Dendritic cell treated with granulocyte-macrophage colony-stimulating factor and Interleukin-4, amounts not matched to agents 40 ng/mL and 50 ng/mL, for 4 days (primary cell): ENCODE data around the gene NELFCD.

Experiments
- H3K27ac Mint-ChIP-seq: one replicate; pipeline ENCODE4 v1.8.0; 2022; ENCODE audit warnings: mild to moderate bottlenecking, mixed read lengths
- H3K27me3 Mint-ChIP-seq: one replicate; pipeline ENCODE4 v1.8.0; 2022; ENCODE audit warnings: mild to moderate bottlenecking, mixed read lengths
- H3K36me3 Mint-ChIP-seq: one replicate; pipeline ENCODE4 v1.8.0; 2022; ENCODE audit warnings: low read depth, mixed read lengths
- H3K4me1 Mint-ChIP-seq: one replicate; pipeline ENCODE4 v1.8.0; 2022; ENCODE audit warnings: low read depth, mixed read lengths
- H3K4me3 Mint-ChIP-seq: one replicate; pipeline ENCODE4 v1.8.0; 2022; ENCODE audit warnings: mild to moderate bottlenecking, moderate library complexity, mixed read lengths
- H3K9me3 Mint-ChIP-seq: one replicate; pipeline ENCODE4 v1.8.0; 2022; ENCODE audit warnings: mixed read lengths
- intact Hi-C: fragments of 100-400 bp; cut with micrococcal nuclease; formaldehyde crosslinking; loops from one replicate; pipeline ENCODE4 v1.15.0; 2022

NELFCD gene

DNA sequence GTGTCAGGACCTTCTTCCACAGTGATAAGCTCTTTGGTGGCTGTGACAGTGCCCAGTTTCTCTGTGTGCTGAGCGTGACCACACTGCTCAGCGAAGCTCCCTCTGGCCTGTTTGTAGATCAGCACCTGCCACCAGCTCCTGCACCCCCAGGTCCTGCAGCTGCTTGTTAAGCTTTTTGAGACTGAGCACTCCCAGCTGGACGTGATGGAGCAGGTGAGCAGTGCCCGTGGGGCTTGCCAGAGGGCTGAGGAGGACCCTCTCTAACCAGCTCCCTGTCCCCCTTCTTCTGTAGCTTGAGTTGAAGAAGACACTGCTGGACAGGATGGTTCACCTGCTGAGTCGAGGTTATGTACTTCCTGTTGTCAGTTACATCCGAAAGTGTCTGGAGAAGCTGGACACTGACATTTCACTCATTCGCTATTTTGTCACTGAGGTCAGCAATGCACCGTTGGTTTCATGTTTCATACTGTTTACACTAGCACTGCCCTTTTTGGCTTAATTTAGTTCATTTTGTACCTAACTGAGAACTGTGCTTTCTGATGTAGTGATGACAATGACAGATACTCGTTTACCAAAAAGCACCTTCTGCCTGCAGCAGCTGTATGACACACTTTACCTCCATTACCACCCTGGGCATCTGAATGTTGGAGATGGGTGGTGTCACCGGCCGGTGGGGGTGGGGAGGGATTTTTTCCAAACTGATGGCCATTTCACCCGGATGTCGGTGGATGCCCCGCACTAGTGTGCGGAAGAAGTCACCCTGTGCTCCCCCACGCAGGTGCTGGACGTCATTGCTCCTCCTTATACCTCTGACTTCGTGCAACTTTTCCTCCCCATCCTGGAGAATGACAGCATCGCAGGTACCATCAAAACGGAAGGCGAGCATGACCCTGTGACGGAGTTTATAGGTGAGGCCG lies 12.5 kb downstream of the NELFCD start:
- intact Hi-C loops, result loop anchor here (5.0 kb wide), 1 partner anchor 96 kb away; no protein-coding TSS in a partner anchor
- peaks cover 98% of the 10 kb centered on the region for H3K36me3 Mint-ChIP-seq
- H3K4me3 Mint-ChIP-seq, result no peak overlapping the region
- no peaks in the 10 kb centered on the region for H3K27me3 Mint-ChIP-seq
- peak overlapping the region; percentile 41 for H3K27ac Mint-ChIP-seq
- H3K9me3 Mint-ChIP-seq, result no peaks in the 10 kb centered on the region
- peaks cover 31% of the 10 kb centered on the region for H3K4me1 Mint-ChIP-seq

DNA sequence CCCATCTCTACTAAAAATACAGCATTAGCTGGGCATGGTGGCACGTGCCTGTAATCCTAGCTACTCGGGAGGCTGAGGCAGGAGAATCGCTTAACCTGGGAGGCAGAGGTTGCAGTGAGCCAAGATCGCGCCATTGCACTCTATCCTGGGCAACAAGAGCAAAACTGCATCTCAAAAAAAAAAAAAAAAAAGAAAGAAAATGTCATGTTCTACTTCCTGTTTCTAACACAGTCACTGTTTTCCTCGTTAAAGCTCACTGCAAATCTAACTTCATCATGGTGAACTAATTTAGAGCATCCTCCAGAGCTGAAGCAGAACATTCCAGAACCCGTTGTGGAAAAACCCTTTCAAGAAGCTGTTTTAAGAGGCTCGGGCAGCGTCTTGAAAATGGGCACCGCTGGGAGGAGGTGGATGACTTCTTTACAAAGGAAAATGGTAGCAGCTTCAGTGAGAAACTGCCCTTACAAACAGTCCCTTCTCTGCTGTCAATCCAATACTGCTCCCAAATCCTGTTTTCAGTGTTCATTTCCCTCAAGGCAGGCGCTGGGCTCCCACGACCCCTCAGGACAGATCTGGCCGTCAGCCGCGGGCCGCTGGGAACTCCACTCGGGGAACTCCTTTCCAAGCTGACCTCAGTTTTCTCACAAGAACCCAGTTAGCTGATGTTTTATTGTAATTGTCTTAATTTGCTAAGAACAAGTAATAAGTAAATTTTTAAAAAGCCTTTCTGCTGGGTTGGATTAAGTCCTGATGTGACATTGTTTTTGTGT lies 13.5 kb downstream of the NELFCD start:
- intact Hi-C loops, result loop anchor here (5.0 kb wide), 1 partner anchor 97 kb away; no protein-coding TSS in a partner anchor
- no peaks in the 10 kb centered on the region for H3K9me3 Mint-ChIP-seq

DNA sequence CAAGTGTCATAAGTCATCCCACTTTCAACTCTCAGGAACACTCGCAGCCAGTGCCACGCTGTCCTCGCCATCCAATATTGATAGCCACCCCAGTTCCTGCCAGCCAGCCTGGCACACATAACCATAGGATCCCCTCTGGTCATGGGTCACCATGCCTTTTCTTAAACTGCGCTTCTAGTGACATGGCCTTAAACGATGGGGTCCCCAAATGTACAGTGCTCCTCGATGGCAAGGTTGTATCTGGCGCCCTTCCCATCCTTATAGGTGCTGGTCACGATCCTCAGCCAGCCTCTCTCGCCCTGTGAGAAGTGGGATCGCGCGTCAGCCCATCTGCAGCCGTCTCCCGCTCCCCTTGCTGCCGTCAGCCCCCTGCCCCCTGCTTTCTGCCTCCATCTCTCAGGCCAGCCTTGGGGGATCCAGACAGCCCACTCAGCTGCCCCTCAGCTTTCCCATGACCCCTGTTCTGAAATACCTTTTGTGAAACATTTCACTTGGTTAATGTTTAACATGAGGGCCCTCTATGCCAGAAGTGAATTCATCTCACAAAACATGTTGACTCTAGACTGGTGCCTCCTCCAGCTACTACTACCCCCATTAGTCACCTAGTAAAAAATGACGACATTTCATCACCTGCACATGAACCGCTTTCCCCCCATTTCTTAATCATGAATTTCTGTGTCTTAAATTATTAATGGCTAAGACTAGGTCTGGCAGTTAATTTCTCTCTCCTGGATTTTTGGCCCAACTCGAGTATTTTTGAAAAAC lies 14.6 kb downstream of the NELFCD start:
- Mint-ChIP-seq H3K36me3 (peaks cover 98% of the 10 kb centered on the region), H3K9me3 (no peaks in the 10 kb centered on the region), H3K27me3 (no peaks in the 10 kb centered on the region), H3K27ac (peak overlapping the region; percentile 61), H3K4me3 (no peak overlapping the region), H3K4me1 (peaks cover 47% of the 10 kb centered on the region)
- intact Hi-C loops, result no loop called here

More for the DNA sequence above, 13.5 kb downstream of the NELFCD start:
- Mint-ChIP-seq H3K4me1 (peaks cover 41% of the 10 kb centered on the region), H3K27ac (peak overlapping the region; percentile 61), H3K27me3 (no peaks in the 10 kb centered on the region), H3K4me3 (no peak overlapping the region), H3K36me3 (peaks cover 98% of the 10 kb centered on the region)

DNA sequence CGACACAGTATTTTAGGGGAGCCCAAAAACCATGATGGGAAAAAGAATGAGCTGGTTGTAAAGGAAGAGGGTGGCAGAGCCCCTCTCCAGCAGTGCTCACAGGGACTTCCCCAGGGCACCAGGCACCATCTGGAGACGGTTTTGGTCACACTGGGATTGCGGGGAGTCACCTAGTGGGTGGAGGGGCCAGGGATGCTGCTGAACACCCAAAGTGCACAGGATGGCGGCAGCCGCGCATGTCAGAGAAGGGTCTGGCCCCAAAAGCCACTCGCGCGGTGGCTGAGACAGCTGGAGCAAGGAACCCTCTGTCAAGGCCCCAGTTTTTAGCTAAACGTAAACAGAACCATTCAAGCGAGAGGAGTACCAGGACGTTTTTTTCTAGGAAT lies 15.2 kb downstream of the NELFCD start:
- Mint-ChIP-seq H3K27me3 (no peaks in the 10 kb centered on the region), H3K27ac (peak overlapping the region; percentile 61), H3K9me3 (no peaks in the 10 kb centered on the region), H3K4me1 (peaks cover 53% of the 10 kb centered on the region), H3K36me3 (peaks cover 98% of the 10 kb centered on the region), H3K4me3 (no peak overlapping the region)
- intact Hi-C loops, result no loop called here

DNA sequence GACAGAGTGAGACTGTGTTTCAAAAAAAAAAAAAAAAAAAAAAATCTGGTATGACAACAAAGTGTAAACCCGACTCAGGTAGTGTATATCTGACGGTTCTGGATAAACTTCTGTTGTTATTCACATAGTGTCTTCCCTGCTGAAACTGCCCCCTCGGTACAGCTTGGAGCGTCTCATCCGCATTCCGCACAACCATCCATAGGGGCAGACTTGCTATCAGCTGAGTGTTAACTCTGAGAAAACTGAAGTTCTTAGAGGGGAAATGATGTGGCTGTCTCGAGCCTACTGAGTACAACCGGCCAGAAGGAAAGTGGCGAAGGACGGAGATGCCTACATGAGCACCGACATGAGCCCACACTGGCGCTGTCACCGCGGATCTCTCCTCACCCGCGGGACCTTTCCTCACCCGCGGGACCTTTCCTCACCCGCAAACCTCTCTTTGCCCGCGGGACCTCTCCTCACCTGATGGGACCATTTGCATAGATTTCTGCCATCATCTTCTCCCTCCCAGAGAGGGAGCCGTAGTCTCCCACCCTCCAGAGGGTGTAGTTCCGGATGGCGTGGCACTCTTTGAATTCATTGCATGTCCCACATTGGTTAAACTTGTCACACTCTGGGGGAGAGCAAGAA lies 16.2 kb downstream of the NELFCD start:
- peaks cover 100% of the 10 kb centered on the region for H3K36me3 Mint-ChIP-seq

DNA sequence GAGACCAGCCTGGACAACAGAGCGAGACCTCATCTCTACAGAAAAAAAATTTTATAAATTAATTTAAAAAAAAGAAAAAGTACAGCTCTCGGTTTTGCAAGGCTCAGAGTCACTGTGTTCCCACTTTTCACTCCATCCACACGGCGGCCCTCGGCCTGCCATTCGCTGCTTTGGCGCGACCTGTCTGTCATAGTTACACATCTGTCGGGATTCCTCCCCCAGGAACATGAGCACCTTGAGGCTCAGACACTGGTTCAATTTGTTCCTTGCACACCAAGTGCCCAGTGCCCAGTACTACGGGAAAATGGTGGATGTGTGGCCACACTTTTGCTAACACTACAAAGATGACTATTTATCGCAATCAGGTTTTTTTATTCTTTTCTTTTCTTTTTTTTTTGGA lies 17.6 kb downstream of the NELFCD start:
- H3K36me3 Mint-ChIP-seq, result peaks cover 100% of the 10 kb centered on the region
- no peaks in the 10 kb centered on the region for H3K27me3 Mint-ChIP-seq
- intact Hi-C loops, result no loop called here
- peaks cover 77% of the 10 kb centered on the region for H3K4me1 Mint-ChIP-seq
- H3K27ac Mint-ChIP-seq, result peak overlapping the region; percentile 34
- no peaks in the 10 kb centered on the region for H3K9me3 Mint-ChIP-seq
- no peak overlapping the region for H3K4me3 Mint-ChIP-seq

More for the DNA sequence above, 16.2 kb downstream of the NELFCD start:
- peaks cover 63% of the 10 kb centered on the region for H3K4me1 Mint-ChIP-seq
- peak overlapping the region; percentile 55 for H3K27ac Mint-ChIP-seq
- H3K27me3 Mint-ChIP-seq, result no peaks in the 10 kb centered on the region
- H3K4me3 Mint-ChIP-seq, result no peak overlapping the region
- H3K9me3 Mint-ChIP-seq, result no peaks in the 10 kb centered on the region
- intact Hi-C loops, result no loop called here

DNA sequence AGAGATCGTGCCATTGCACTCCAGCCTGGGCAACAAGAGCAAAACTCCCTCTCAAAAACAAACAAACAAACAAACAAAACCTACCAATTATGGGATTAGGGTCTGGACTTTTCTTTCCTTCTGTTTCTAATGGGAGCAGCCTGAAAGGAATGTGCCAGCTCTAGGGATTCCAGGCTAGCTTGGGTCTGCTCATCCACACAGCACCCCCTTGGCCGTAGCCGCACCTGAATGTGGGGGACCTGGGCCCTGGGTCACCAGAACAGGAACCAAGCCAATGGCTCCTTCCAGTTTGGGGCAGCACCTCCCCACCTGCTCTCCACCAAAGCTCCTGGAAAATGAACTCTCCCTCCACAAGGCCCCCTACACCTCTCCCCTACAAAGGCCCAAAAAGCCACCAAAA lies 19.3 kb downstream of the NELFCD start:
- Mint-ChIP-seq H3K4me3 (peak overlapping the region; percentile 9), H3K27ac (peak overlapping the region; percentile 90), H3K4me1 (peaks cover 90% of the 10 kb centered on the region), H3K9me3 (no peaks in the 10 kb centered on the region), H3K27me3 (no peaks in the 10 kb centered on the region), H3K36me3 (peaks cover 100% of the 10 kb centered on the region)
- intact Hi-C loops, result no loop called here

DNA sequence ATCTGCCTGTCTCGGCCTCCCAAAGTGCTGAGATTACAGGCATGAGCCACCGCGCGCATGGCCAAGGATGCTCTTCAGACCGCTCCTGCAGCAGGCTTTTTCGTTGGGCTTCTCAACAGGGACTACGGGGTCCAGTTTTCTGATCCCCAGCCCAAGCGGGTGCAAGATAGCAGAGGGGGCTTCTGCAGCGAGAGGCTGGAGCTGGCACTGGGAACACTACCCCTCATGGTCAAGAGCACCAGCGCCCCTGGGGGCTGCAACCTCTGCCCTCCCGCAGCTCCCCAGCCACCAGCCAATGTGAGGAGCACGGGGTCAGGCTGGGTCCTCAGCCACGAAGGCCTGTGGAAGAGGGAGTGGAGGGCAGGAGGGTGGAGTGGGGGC lies 20.0 kb downstream of the NELFCD start:
- H3K27me3 Mint-ChIP-seq, result no peaks in the 10 kb centered on the region
- no peak overlapping the region for H3K4me3 Mint-ChIP-seq
- H3K36me3 Mint-ChIP-seq, result peaks cover 100% of the 10 kb centered on the region
- H3K27ac Mint-ChIP-seq, result peak overlapping the region; percentile 90
- peaks cover 82% of the 10 kb centered on the region for H3K4me1 Mint-ChIP-seq
- H3K9me3 Mint-ChIP-seq, result no peaks in the 10 kb centered on the region
- intact Hi-C loops, result no loop called here

DNA sequence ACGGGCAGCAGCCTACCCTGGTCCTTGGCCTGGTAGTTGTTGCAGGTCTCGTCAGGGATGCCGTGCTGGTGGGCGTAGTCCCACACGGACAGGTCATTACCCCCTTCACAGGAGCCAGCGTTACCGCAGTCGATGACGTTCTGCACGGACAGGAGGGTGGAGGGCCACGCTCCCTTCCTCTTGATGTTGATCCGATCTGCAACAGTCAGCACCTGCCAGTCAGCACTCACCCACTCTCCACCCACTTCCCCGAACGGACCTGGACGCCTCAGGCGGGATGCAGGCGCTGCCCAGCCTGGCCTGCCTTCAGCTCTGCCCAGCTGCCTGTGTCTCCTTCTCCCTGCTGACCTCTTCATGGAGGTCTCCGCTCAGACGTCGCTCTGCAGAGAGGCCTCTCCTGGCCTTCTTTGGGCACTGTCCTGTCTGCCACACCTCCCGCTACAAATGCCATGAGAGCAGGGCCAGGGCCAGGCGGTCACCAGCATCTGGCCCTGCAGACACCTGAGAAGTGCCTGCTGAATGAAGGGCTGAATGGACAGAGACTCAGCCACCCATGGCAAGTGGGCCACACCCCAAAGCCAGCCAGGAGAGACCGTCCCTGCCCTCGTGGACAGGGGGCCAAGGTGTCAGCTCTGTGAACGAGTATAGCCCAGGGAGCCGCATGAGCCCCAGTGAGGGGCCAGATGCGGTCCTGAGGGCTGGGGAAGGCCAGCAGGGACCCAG lies 20.6 kb downstream of the NELFCD start:
- no peak overlapping the region for H3K4me3 Mint-ChIP-seq
- intact Hi-C loops, result no loop called here
- H3K4me1 Mint-ChIP-seq, result peaks cover 77% of the 10 kb centered on the region
- H3K27ac Mint-ChIP-seq, result peak overlapping the region; percentile 90
- no peaks in the 10 kb centered on the region for H3K9me3 Mint-ChIP-seq
- H3K27me3 Mint-ChIP-seq, result no peaks in the 10 kb centered on the region
- H3K36me3 Mint-ChIP-seq, result peaks cover 100% of the 10 kb centered on the region

DNA sequence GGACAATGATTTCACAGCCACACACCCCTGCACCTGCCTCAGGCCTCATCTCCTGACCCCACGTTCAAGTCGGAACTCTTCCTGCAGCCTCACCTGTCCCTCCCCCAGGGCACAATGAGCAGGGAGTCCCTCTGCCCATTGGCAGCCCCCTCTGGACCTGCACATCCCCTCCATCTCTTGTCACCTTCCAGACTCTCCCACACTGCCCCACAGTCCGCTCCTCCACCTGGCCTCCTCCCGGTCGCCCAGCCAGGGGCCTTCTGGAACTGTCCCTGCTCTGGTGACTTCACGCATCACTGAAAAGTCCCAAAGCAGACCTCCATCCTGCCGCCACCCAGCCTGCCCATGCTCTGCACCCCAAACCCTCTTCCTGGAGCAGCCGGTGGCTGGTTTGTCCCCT lies 21.3 kb downstream of the NELFCD start:
- peaks cover 94% of the 10 kb centered on the region for H3K36me3 Mint-ChIP-seq
- peaks cover 72% of the 10 kb centered on the region for H3K4me1 Mint-ChIP-seq
- H3K27me3 Mint-ChIP-seq, result no peaks in the 10 kb centered on the region
- H3K27ac Mint-ChIP-seq, result peak overlapping the region; percentile 90
- H3K4me3 Mint-ChIP-seq, result peak overlapping the region; percentile 98
- intact Hi-C loops, result no loop called here
- H3K9me3 Mint-ChIP-seq, result no peaks in the 10 kb centered on the region

DNA sequence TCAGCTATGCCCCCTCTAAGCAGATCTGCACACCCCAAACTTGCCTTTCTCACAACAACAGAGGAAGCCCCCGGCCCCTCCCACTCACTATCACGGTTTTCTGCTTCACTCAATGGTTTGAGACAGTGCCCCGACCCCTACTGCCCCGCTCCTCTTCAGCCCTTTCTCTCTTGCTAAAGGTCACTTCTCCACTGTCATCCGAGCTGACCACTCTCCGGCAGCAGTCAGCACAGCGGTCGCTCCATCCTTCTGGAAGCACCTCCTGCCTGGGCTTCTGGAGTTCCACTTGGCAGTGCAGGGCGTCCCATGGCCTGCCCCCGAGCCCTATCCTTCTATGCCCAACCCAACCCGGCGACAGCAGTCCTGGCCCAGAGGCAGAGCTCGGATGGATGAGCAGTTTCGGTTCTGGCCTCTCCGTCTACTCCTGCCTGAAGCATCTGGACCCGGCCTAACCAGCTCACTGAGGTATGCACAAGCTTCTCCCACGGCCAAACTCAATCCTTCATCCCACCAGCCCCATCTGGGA lies 21.9 kb downstream of the NELFCD start:
- Mint-ChIP-seq H3K36me3 (peaks cover 93% of the 10 kb centered on the region), H3K27me3 (no peaks in the 10 kb centered on the region), H3K4me1 (peaks cover 74% of the 10 kb centered on the region), H3K4me3 (peak overlapping the region; percentile 98), H3K9me3 (no peaks in the 10 kb centered on the region), H3K27ac (peak overlapping the region; percentile 90)
- intact Hi-C loops, result no loop called here

DNA sequence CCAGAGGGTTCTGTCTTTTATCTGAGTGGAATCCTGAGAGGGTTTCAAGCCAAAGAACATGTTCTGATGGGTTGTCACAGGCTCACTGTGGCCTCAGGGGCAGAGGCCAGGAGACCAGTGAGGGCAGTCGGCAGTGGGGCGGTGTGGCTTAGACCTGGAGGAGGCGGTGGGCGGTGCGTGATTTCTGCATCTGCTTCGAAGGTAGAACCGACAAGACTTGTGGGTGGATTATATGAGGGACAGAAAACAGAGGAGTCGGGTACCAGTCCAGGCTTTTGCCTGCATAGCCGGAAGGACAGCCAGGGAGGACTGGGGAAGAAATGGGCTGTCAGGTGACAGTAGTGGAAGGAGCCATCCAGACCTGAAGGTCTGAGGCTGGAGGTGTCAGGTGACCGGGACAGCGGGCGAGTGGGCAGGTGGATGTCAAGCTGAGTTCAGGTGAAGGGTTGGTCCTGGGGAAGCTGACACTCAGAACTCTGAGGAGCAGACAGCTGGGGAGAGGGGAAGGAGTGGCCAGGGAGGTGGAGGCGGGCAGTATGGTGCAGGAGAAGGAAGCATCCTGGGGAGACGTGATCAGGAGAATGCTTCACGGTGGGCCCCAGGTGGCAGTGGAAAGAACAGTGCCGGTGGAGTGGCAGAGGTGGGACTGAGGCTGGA lies 22.9 kb downstream of the NELFCD start:
- H3K4me3 Mint-ChIP-seq, result peak overlapping the region; percentile 98
- H3K27me3 Mint-ChIP-seq, result no peaks in the 10 kb centered on the region
- intact Hi-C loops, result no loop called here
- H3K27ac Mint-ChIP-seq, result peak overlapping the region; percentile 90
- peaks cover 75% of the 10 kb centered on the region for H3K4me1 Mint-ChIP-seq
- H3K36me3 Mint-ChIP-seq, result peaks cover 83% of the 10 kb centered on the region
- no peaks in the 10 kb centered on the region for H3K9me3 Mint-ChIP-seq
